MM.1S (cell line): ENCODE measurements around the gene SPCS2.

ENCODE experiments used
- DNase-seq: peaks from one replicate; pipeline ENCODE4 v3.0.0-alpha.2; 2015
- H2AFZ ChIP-seq: fragments of 300-600 bp; sonication (generic); 2 replicates; pipeline ENCODE4 v1.6.0; 2016; ENCODE audit warnings: antibody characterized with exemption, low read length
- H3F3A ChIP-seq: fragments of 300-600 bp; sonication (generic); 2 replicates; pipeline ENCODE4 v1.6.1; 2016; ENCODE audit warnings: mild to moderate bottlenecking, antibody characterized with exemption, low read length, moderate library complexity, mixed read lengths; ENCODE audit not compliant: insufficient read depth
- H3K27ac ChIP-seq: fragments of 300-600 bp; sonication (generic); 2 replicates; pipeline ENCODE4 v1.5.1; 2016; ENCODE audit warnings: mild to moderate bottlenecking, low read length
- H3K27me3 ChIP-seq: fragments of 300-600 bp; sonication (generic); replicated peaks from 2 replicates; pipeline ENCODE4 v1.6.0; 2016; ENCODE audit warnings: low read length; ENCODE audit not compliant: insufficient read depth
- H3K36me3 ChIP-seq: fragments of 300-600 bp; sonication (generic); replicated peaks from 2 replicates; pipeline ENCODE4 v1.6.1; 2016; ENCODE audit warnings: mild to moderate bottlenecking, low read length, mixed read lengths; ENCODE audit not compliant: insufficient read depth
- H3K4me1 ChIP-seq: fragments of 300-600 bp; sonication (generic); 2 replicates; pipeline ENCODE4 v1.6.1; 2016; ENCODE audit warnings: low read length, mixed read lengths
- H3K4me2 ChIP-seq: fragments of 300-600 bp; sonication (generic); 2 replicates; pipeline ENCODE4 v1.6.0; 2016; ENCODE audit warnings: low read depth, low read length
- H3K4me3 ChIP-seq: fragments of 300-600 bp; sonication (generic); 2 replicates; pipeline ENCODE4 v1.5.1; 2016; ENCODE audit warnings: low read length, mixed read lengths
- H3K79me2 ChIP-seq: fragments of 300-600 bp; sonication (generic); 2 replicates; pipeline ENCODE4 v1.6.1; 2016; ENCODE audit warnings: mixed run types, low read length, mixed read lengths
- H3K9ac ChIP-seq: fragments of 300-600 bp; sonication (generic); 2 replicates; pipeline ENCODE4 v1.6.1; 2016; ENCODE audit warnings: low read length, mixed read lengths
- H3K9me2 ChIP-seq: fragments of 300-600 bp; sonication (generic); replicated peaks from 2 replicates; pipeline ENCODE4 v1.6.1; 2016; ENCODE audit warnings: mild to moderate bottlenecking, low read length, mixed read lengths; ENCODE audit not compliant: insufficient read depth
- H3K9me3 ChIP-seq: fragments of 300-600 bp; sonication (generic); replicated peaks from 2 replicates; pipeline ENCODE4 v1.6.1; 2016; ENCODE audit warnings: mild to moderate bottlenecking, low read length, mixed read lengths; ENCODE audit not compliant: insufficient read depth
- H4K20me1 ChIP-seq: fragments of 300-600 bp; sonication (generic); 2 replicates; pipeline ENCODE4 v1.6.1; 2016; ENCODE audit warnings: mild to moderate bottlenecking, low read length, moderate library complexity, mixed read lengths; ENCODE audit not compliant: insufficient read depth
- EZH2 ChIP-seq: fragments of 300-600 bp; sonication (generic); optimal IDR thresholded peaks from 2 replicates; pipeline ENCODE3; 2017; ENCODE audit warnings: low read depth, mild to moderate bottlenecking, antibody characterized with exemption, low read length, mixed read lengths
- EZH2phosphoT487 ChIP-seq: fragments of 300-600 bp; sonication (generic); IDR thresholded peaks from 2 replicates; pipeline ENCODE4 v1.6.1; 2018; ENCODE audit warnings: antibody characterized with exemption, low read length
- TF ChIP-seq, protein P1 (sequence below): fragments of 300-600 bp; sonication (generic); IDR thresholded peaks from 2 replicates; pipeline ENCODE4 v1.5.1; 2016; ENCODE audit warnings: antibody characterized with exemption, low read length, mixed read lengths

Gene SPCS2

GRCh38 chr11:74978041-74978440 lies 29.0 kb downstream of the SPCS2 start:
- Histone ChIP-seq H3K9me2 (no peaks in the 10 kb centered on the region), H3K9me3 (no peaks in the 10 kb centered on the region), H3K4me1 (no peaks in the 10 kb centered on the region), H3K4me3 (no peak overlapping the region), H3K27me3 (no peaks in the 10 kb centered on the region), H3K9ac (no peak overlapping the region), H3K27ac (no peak overlapping the region), H3K4me2 (no peak overlapping the region), H2AFZ (no peak overlapping the region), H3K36me3 (peaks cover 27% of the 10 kb centered on the region; the same call in 1 of the 2 replicates), H4K20me1 (peaks cover 12% of the 10 kb centered on the region), H3F3A (peaks cover 9% of the 10 kb centered on the region; the same call in 1 of the 2 replicates), H3K79me2 (peaks cover 38% of the 10 kb centered on the region)
- no peak for TF ChIP-seq EZH2phosphoT487
- no peak for TF ChIP-seq EZH2
- TF ChIP-seq, protein P1, sequence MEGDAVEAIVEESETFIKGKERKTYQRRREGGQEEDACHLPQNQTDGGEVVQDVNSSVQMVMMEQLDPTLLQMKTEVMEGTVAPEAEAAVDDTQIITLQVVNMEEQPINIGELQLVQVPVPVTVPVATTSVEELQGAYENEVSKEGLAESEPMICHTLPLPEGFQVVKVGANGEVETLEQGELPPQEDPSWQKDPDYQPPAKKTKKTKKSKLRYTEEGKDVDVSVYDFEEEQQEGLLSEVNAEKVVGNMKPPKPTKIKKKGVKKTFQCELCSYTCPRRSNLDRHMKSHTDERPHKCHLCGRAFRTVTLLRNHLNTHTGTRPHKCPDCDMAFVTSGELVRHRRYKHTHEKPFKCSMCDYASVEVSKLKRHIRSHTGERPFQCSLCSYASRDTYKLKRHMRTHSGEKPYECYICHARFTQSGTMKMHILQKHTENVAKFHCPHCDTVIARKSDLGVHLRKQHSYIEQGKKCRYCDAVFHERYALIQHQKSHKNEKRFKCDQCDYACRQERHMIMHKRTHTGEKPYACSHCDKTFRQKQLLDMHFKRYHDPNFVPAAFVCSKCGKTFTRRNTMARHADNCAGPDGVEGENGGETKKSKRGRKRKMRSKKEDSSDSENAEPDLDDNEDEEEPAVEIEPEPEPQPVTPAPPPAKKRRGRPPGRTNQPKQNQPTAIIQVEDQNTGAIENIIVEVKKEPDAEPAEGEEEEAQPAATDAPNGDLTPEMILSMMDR, result no peak
- no peak for DNase-seq

- Histone ChIP-seq H3K27ac (no peak overlapping the region), H4K20me1 (no peaks in the 10 kb centered on the region; the same call in 1 of the 2 replicates), H2AFZ (no peak overlapping the region), H3F3A (peaks cover 23% of the 10 kb centered on the region), H3K4me2 (no peak overlapping the region), H3K79me2 (peaks cover 12% of the 10 kb centered on the region), H3K4me1 (no peaks in the 10 kb centered on the region), H3K4me3 (no peak overlapping the region), H3K9ac (no peak overlapping the region), H3K9me3 (no peaks in the 10 kb centered on the region), H3K27me3 (no peaks in the 10 kb centered on the region), H3K36me3 (peaks cover 8% of the 10 kb centered on the region; the same call in 1 of the 2 replicates), H3K9me2 (no peaks in the 10 kb centered on the region)
- DNase-seq, result no peak
- no peak for TF ChIP-seq EZH2phosphoT487
- no peak for TF ChIP-seq EZH2
- TF ChIP-seq, protein P1, result no peak
These were observed 31.6 kb downstream of the SPCS2 start for GRCh38 chr11:74980634-74981033.

GRCh38 chr11:74981888-74982287 lies 32.8 kb downstream of the SPCS2 start:
- no peak overlapping the region for H2AFZ ChIP-seq
- H4K20me1 ChIP-seq, result no peaks in the 10 kb centered on the region
- no peak overlapping the region for H3K4me2 ChIP-seq
- no peak overlapping the region for H3K4me3 ChIP-seq
- no peaks in the 10 kb centered on the region for H3K9me2 ChIP-seq
- H3F3A ChIP-seq, result peaks cover 35% of the 10 kb centered on the region
- H3K27ac ChIP-seq, result no peak overlapping the region
- TF ChIP-seq, protein P1, result no peak
- TF ChIP-seq EZH2phosphoT487, result no peak
- TF ChIP-seq EZH2, result no peak
- H3K9ac ChIP-seq, result no peak overlapping the region
- H3K36me3 ChIP-seq, result peaks cover 8% of the 10 kb centered on the region; the same call in 1 of the 2 replicates
- H3K9me3 ChIP-seq, result no peaks in the 10 kb centered on the region
- H3K4me1 ChIP-seq, result no peaks in the 10 kb centered on the region
- H3K79me2 ChIP-seq, result peaks cover 4% of the 10 kb centered on the region; the same call in 1 of the 2 replicates
- no peak for DNase-seq
- no peaks in the 10 kb centered on the region for H3K27me3 ChIP-seq
